ENCODE data around the gene DEPP1. TPM values are rescaled to one million over a fixed set of nuclear protein-coding genes. Genes with fewer than 3 reads are reported as not detected.
A peak's percentile ranks its signal among the peaks of the same experiment; 100 is the strongest.

DEPP1 gene
- total and polyA plus RNA-seq, 2 of the 4 experiments (the other 2 are of a cell fraction) = 13.6 to 30.0 TPM

- TF ChIP-seq ELK1 (IDR thresholded peaks at IDR 0.05; ENCODE audit: borderline replicate concordance, low read depth, low read length) = no peak
Observed at GRCh38 chr10:44989597-44990301, 11.1 kb upstream of the DEPP1 start (continued).

GRCh38 chr10:44988957-44989585 lies 10.5 kb upstream of the DEPP1 start:
- Histone ChIP-seq H3K9me1 (ENCODE audit: insufficient read depth, low read length) (peaks cover 41% of the 10 kb centered on the region), H3K4me2 (ENCODE audit: low read depth, low read length) (no peak overlapping the region), H4K20me1 (ENCODE audit: insufficient read depth, low read length) (no peaks in the 10 kb centered on the region), H2BK20ac (ENCODE audit: low read depth, low read length) (peak overlapping the region; percentile 48; the same call in 1 of the 2 replicates), H3K14ac (replicated peaks; ENCODE audit: low read depth, low read length) (0 out of 2 replicates have a peak overlapping the region, but pooled peaks have one; percentile 48), H3K4me3 (ENCODE audit: insufficient read depth, low read depth, low read length) (no peak overlapping the region), H3K18ac (ENCODE audit: low read depth, low read length) (peak overlapping the region; percentile 21; the same call in 1 of the 2 replicates), H2AK9ac (replicated peaks; ENCODE audit: low read depth, low read length, poor library complexity) (peak overlapping the region; percentile 11), H2BK120ac (ENCODE audit: low read depth, low read length) (peak overlapping the region; percentile 64), H3K9ac (ENCODE audit: low read depth, low read length) (no peak overlapping the region), H4K5ac (ENCODE audit: low read depth, low read length) (peak overlapping the region; percentile 36), H4K91ac (ENCODE audit: insufficient read depth, low read depth, low read length) (peak overlapping the region; percentile 60), H3K27me3 (ENCODE audit: control insufficient read depth, insufficient read depth, low read length) (no peaks in the 10 kb centered on the region), H3K4ac (ENCODE audit: low read depth, low read length) (peak overlapping the region; percentile 46; the same call in 1 of the 2 replicates), H3K79me1 (ENCODE audit: low read depth in 1 of 2, low read length in 2 of 2) (no peaks in the 10 kb centered on the region), H2AK5ac (ENCODE audit: low read depth, low read length) (peak overlapping the region; percentile 89; the same call in 1 of the 2 replicates), H3K56ac (ENCODE audit: extremely low read depth, insufficient read depth, low read length) (no peak overlapping the region), H4K8ac (ENCODE audit: low read depth in 2 of 2, low read length in 2 of 2) (no peak overlapping the region; a peak in 1 of 4 replicates), H3K27ac (ENCODE audit: insufficient read depth, low read length) (no peak overlapping the region), H3K23ac (ENCODE audit: low read depth, low read length) (no peak overlapping the region), H3K9me3 (ENCODE audit: control insufficient read depth, insufficient read depth, low read length) (no peaks in the 10 kb centered on the region), H2BK5ac (ENCODE audit: low read depth, low read length, poor library complexity, severe bottlenecking) (peak overlapping the region; percentile 9), H3K4me1 (ENCODE audit: control insufficient read depth, insufficient read depth, low read length) (peaks cover 55% of the 10 kb centered on the region), H3K36me3 (ENCODE audit: control insufficient read depth, insufficient read depth, low read length) (peaks cover 13% of the 10 kb centered on the region; the same call in 1 of the 2 replicates), H2AFZ (replicated peaks; ENCODE audit: low read length, poor library complexity) (no peak overlapping the region), H2BK15ac (ENCODE audit: low read depth, low read length) (peak overlapping the region; percentile 74; the same call in 2 of the 3 replicates)
- WGBS, 2 experiments (ENCODE audit: extremely low coverage in 2 of 2, insufficient read length in 1 of 2) = 88% methylated on average over 5 of the region's 10 CpGs; no CpG with 5 or more reads in 1 of the 2 experiments
- ChIA-PET POLR2A (ENCODE audit: unreplicated experiment) (no interaction called here), CTCF (no interaction called here)
- DNase-seq (no peak), ATAC-seq (ENCODE audit: low read depth) (no peak)
- intact Hi-C loops (cut with micrococcal nuclease) = no loop called here
- BruUV-seq (replicated peaks) = no TSS peak
- in situ Hi-C loops (cut with MboI; ENCODE audit: low sequenced_read_pairs) = loop anchor here (25.0 kb wide), 4 partner anchors 1023 to 1852 kb away; partner anchors contain the start of genes CSGALNACT2 and HNRNPF
- dilution Hi-C loops (cut with HindIII; ENCODE audit: low sequenced_read_pairs, unreplicated experiment) = no loop called here
- TF ChIP-seq SMC3 (IDR thresholded peaks at IDR 0.05; ENCODE audit: low read depth, low read length) (no peak), RAD21 (IDR thresholded peaks at IDR 0.05; ENCODE audit: low read length) (no peak), CEBPB (IDR thresholded peaks at IDR 0.05; ENCODE audit: low read depth, low read length) (no peak), FOS (IDR thresholded peaks at IDR 0.05; ENCODE audit: low read depth, low read length) (no peak), ELK1 (IDR thresholded peaks at IDR 0.05; ENCODE audit: borderline replicate concordance, low read depth, low read length) (no peak), CHD1 (IDR thresholded peaks at IDR 0.05; ENCODE audit: low read depth, low read length) (no peak), BHLHE40 (IDR thresholded peaks at IDR 0.05; ENCODE audit: low read depth, low read length) (no peak), MAZ (IDR thresholded peaks at IDR 0.05; ENCODE audit: borderline replicate concordance, low read depth, low read length) (no peak), MXI1 (IDR thresholded peaks at IDR 0.05; ENCODE audit: borderline replicate concordance, low read depth, low read length) (no peak)
- TF ChIP-seq, protein P1, sequence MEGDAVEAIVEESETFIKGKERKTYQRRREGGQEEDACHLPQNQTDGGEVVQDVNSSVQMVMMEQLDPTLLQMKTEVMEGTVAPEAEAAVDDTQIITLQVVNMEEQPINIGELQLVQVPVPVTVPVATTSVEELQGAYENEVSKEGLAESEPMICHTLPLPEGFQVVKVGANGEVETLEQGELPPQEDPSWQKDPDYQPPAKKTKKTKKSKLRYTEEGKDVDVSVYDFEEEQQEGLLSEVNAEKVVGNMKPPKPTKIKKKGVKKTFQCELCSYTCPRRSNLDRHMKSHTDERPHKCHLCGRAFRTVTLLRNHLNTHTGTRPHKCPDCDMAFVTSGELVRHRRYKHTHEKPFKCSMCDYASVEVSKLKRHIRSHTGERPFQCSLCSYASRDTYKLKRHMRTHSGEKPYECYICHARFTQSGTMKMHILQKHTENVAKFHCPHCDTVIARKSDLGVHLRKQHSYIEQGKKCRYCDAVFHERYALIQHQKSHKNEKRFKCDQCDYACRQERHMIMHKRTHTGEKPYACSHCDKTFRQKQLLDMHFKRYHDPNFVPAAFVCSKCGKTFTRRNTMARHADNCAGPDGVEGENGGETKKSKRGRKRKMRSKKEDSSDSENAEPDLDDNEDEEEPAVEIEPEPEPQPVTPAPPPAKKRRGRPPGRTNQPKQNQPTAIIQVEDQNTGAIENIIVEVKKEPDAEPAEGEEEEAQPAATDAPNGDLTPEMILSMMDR (conservative IDR thresholded peaks at IDR 0.05; ENCODE audit: low read depth, low read length) = no peak

Measured in IMR-90 (cell line).